ENCODE data around the gene ZIC2.
"Not testable (repeated sequence)": the region's sequence is repeated elsewhere in the genome, so short reads cannot be mapped to it uniquely, and the experiment has no call there.

ZIC2 gene

DNA sequence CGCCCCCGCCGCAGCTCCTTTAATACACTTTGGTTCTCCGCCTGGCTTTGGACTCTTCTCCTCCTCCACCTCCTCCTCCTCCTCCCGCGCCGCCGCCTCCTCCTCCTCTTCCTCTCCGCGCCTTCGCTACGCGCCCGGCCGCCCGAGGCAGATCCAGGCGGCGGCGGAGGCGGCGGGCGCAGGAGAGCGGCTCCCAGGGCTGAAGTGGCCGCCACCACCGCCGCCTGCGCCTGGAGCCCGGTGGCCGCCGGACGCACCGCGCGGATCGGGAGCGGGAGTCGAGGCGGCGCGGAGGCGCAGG lies at the start of gene ZIC2:
ZIC2 (plus strand) TSS at position 50 of the 301 bp plus-strand sequence. CDS start 281 bp downstream, outside the sequence.
- no peak for DNase-seq (ENCODE audit: low read depth)

GRCh38 chr13:99932912-99933311 lies 48.7 kb upstream of the ZIC2 start:
- DNase-seq (ENCODE audit: low read depth), result no peak

DNA sequence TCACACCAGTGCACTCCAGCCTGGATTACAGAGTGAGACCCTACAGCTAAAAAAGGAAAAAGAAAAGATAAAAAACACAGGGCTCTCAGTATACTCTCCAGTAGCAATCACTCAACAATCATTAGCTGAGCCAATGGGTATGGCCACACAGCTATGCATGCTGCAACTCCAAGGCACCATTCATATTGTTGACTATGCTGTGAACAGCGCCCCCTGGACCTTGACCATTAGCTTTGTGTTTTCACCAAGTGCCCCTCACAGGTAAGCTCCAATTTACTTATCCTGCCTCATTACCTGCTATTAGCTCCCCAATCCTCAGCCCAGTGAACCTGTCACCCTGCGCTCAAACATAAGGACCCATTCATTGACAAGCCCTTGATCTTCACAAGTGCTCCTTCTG lies 45.8 kb upstream of the ZIC2 start:
- no peak for DNase-seq (ENCODE audit: low read depth)

GRCh38 chr13:99938635-99939034 lies 42.9 kb upstream of the ZIC2 start:
- DNase-seq (ENCODE audit: low read depth), result no peak

DNA sequence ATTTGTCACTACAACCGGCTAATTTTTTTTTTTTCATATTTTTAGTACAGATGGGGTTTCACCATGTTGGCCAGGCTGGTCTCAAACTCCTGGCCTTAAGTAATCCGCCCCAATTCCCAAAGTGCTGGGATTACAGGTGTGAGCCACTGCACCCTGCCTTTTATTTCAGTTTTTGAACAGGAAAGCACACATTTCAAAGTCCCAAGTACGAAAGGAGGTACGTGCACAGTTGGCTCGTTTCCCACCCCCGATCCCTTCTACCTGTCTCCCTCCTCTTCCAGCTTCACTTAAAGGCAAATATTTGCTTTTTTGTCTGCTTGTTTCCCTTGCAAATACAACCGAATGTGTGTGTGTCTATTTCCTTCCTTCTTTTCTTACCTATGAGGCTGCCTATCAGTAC lies 40.5 kb upstream of the ZIC2 start:
- no peak for DNase-seq (ENCODE audit: low read depth)

DNA sequence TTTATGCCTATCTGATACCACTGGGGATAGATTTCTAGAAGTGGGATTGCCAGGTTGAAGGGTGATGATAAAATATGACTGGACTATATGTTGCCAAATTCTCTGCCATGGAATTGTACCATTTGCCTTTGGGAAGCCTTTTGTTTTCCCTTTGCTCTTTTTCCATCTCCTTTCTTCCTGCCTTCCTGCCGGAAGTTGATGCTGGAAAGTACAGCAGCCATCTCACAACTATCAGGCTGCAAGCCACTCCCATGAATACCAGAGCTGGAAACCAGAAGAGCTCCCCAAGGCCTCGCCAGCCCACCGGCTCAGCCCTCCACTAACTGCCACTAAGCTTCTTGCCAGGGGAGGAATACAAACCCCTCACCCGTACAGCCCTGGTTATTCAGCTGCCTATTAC lies 39.7 kb upstream of the ZIC2 start:
- DNase-seq (ENCODE audit: low read depth), result no peak

- no peak for DNase-seq (ENCODE audit: low read depth)
These were observed 37.5 kb upstream of the ZIC2 start for GRCh38 chr13:99944102-99944501.

DNA sequence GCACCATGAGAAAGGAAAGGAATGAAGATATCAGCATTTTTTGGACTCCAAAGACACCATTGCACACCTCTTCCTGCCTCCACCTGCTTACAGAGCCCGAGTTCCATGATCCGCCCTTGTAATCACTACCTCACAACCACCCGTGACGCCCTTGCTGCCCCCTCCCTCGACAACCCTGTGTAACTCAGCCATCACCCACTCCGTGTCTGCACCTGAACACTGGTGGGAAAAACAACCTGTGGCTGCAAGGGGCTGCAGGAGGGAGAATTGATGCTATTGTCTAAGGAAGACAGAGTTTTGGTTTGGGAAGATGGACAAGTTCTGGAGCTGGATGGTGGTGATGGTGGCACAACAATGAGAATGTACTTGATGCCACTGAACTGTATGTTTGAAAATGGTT lies 37.0 kb upstream of the ZIC2 start:
- DNase-seq (ENCODE audit: low read depth), result no peak

DNA sequence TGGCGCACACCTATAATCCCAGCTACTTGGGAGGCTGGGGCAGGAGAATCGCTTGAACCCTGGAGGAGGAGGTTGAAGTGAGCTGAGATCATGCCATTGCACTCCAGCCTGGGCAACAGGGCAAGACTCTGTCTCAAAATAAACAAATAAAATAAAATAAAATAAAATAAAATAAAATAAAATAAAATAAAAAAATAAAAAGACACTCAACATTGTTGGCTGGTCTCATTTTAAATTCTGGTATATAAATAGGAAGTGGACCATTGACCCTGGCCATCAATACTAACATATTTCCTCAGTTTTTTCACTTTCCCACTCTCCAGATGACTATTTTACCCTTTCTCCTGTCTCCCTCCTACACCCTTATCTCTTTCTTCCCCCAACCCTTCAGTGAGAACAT lies 36.1 kb upstream of the ZIC2 start:
- not testable (repeated sequence) for DNase-seq (ENCODE audit: low read depth)

DNA sequence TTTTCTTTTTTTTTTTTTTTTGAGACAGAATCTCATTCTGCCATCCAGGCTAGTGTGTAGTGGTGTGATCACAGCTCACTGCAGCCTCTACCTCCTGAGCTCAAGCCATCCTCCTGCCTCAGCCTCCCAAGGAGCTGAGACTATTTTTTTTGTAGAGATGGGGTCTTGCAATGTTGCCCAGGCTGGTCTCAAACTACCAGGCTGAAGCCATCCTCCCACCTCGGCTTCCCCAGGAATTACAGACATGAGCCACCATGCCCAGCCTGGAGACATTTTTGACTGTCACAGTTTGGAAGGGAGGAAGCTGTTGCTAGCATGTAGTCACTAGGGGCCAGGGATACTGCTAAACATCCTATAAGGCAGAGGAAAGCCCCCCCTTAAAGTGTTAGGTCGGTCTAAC lies 33.9 kb upstream of the ZIC2 start:
- DNase-seq (ENCODE audit: low read depth), result no peak

DNA sequence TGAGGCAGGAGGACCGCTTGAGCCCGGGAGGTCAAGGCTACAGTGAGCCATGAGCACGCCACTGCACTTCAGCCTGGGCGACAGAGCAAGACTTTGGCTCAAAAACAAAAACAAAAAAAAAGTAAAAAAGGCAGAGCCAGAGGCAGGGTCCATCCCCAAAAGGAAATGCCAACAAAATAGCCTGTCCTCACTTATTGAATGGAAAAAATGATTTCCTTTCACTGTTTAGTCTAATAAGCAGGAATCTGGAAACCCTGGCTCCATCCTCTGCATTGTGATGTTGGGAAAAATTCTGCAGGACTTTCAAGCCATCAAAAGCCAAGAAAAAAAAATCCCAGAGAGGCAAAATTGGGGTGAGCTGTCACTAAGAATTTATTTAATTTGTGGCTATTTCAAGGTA lies 33.2 kb upstream of the ZIC2 start:
- no peak for DNase-seq (ENCODE audit: low read depth)

DNA sequence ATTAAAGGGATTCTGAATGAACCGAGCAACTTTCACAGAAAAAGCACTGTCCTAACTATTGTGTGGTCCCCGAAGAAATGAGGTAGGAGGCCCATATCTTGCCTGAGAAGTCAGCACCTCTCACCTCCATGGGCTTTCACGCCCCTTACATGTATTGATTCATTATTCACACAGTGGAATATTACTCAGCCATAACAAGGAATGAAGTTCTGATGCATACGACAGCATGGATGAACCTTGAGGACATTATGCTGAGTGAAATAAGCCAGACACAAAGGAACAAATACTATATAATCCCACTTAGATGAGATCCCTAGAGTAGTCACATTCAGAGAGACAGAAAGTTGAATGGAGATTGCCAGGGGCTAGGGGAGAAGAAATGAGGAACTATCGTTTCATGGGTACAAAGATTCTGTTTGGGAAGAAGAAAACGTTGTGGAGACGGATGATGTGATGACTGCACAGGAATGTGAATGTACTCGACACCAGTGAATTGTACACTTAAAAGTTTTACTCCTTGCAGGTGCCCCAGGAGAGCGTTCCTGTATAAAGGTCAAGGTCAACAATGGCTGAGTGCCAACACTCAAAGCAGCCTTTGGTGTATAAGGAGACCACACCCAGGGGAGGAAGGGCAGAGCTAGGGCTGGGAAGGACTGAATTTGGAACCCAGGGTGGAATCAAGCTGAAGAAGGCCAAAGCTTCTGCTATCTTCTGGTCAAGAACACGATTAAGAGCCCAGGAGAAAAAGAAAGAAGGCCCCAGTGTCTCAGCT lies 32.5 kb upstream of the ZIC2 start:
- DNase-seq (ENCODE audit: low read depth), result no peak

DNA sequence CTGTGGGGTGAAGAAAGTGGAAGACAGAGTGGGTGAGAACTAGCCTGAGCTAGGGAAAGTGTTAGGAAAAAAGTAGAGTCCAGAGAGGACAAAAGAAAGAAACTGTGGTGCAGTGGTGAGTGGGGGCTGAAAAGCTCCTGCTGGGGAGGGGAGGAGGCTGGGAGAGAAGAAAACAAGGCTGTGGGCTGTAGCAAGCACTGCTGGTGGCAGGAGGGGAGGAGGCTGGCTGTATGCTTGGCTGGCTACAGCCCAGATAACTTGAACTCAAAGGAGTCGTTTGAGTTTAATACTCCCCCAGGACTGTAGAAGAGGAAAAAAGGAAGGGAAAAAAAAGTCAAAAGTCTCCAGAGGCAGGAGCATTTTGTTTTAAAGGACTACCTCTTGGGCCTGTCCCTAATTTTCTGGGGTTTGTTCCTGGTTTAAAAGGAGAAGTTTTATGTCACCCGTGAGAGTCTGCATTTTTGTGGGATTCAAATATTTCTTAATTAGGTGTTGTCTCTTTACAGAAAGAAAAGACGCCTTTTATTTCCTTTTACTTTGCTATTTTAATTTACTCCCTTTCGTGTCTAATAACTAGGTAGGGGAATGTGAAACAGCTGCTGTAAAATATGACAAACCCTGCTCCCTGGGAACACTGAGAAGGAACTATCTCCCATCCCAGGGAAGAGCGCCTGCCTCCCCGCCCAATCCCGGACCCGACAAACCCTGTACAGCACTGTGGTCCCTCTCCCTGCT lies 31.7 kb upstream of the ZIC2 start:
- no peak for DNase-seq (ENCODE audit: low read depth)

- DNase-seq (ENCODE audit: low read depth), result not testable (repeated sequence)
These were observed 29.9 kb upstream of the ZIC2 start for GRCh38 chr13:99951666-99952065.

DNA sequence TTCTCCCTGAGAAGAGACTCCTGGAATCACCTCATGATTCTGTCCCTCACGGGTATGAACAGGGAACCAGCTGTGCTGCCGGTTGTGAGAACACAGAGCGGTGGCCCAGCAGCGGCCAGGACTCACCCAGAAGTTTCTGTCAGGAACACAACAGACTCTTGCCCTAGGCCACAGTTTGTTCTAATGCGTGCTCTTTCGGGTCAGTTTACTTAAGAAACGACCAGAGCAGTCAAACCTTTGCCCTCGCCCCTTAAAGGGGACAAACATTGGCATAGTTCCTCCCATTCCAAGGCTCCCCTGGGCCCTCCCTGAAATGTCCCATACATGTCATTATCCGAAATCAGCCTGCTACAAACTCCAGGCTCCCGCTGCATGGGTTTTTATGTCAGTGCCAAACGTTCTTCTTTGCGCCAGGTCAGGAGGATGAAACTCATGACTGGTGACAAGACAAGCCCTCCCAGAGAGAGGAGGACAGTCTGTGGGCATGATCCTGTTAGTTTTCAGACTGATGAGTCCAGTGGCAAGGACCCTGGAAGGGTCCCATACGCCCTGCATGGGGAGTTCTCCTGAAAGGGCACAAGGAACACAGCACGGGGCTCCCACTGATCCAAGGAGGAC lies 28.3 kb upstream of the ZIC2 start:
- no peak for DNase-seq (ENCODE audit: low read depth)

DNA sequence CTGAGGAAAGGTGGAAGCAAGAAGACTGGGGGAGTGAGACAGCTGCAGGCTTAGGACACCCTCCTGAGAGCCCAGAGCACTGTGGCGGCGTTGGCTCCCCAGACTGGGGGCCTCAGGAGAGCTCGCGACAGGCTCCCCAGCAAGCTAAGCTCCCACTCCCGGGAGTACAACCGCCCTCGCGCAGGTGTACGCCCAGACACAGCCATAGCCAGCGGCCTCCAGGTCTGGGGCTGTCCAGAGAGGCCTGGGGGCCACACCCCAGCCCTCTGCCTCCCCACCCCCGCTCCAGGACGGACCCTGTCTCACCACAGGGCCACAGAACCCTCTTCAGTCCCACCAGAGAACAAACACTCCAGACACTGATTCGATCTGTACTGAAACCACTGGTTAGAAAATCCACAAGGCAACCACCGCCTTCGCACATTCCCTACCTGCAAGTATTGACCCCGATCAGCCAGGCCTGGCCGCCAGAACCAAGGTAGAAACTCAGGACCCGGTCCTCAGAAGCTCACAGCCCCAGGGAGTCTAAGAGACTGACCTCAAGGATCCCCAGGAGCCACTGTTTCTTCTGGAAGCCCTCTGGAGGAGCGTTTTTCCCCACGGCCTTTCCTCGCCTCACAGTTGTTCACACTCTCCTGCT lies 26.4 kb upstream of the ZIC2 start:
- no peak for DNase-seq (ENCODE audit: low read depth)

- peak; percentile 32 for DNase-seq (ENCODE audit: low read depth)
These were observed 25.7 kb upstream of the ZIC2 start for GRCh38 chr13:99955747-99956472.

- DNase-seq (ENCODE audit: low read depth), result no peak
These were observed 24.9 kb upstream of the ZIC2 start for GRCh38 chr13:99956473-99957349.

GRCh38 chr13:99958406-99959126 lies 23.0 kb upstream of the ZIC2 start:
- no peak for DNase-seq (ENCODE audit: low read depth)

DNA sequence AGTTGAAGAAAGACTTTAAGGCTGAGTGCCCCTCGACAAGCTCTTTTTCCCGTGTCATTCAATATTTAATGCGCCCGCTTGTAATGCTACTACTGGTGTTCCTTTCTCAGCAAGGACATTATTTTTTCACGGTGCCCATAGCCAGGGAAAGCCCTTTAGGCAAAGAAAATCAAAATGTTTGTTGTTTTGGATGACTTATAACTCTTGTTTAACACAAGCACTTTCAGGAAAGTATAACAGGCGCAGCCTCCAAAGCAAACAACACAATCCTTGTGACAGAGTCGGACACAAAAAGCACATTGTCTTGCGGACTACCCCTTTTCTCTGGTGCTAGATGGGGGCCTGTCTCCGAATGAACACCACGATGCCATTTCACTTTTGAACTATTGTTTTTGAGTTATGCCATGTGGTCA lies 22.5 kb upstream of the ZIC2 start:
- no peak for DNase-seq (ENCODE audit: low read depth)

Data from iris pigment epithelial cell (primary cell).